HG02798 (cell line): ENCODE measurements around the gene NR0B2.
"Not testable (repeated sequence)": the region's sequence is repeated elsewhere in the genome, so short reads cannot be mapped to it uniquely, and the experiment has no call there.

Experiments used
- ATAC-seq: cut with Tn5 transposase; IDR thresholded peaks from one replicate; pipeline ENCODE4 v1.9.1; 2021; ENCODE audit warnings: mild to moderate bottlenecking; ENCODE audit not compliant: unreplicated experiment, poor library complexity

Gene NR0B2, protein sequence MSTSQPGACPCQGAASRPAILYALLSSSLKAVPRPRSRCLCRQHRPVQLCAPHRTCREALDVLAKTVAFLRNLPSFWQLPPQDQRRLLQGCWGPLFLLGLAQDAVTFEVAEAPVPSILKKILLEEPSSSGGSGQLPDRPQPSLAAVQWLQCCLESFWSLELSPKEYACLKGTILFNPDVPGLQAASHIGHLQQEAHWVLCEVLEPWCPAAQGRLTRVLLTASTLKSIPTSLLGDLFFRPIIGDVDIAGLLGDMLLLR

DNA sequence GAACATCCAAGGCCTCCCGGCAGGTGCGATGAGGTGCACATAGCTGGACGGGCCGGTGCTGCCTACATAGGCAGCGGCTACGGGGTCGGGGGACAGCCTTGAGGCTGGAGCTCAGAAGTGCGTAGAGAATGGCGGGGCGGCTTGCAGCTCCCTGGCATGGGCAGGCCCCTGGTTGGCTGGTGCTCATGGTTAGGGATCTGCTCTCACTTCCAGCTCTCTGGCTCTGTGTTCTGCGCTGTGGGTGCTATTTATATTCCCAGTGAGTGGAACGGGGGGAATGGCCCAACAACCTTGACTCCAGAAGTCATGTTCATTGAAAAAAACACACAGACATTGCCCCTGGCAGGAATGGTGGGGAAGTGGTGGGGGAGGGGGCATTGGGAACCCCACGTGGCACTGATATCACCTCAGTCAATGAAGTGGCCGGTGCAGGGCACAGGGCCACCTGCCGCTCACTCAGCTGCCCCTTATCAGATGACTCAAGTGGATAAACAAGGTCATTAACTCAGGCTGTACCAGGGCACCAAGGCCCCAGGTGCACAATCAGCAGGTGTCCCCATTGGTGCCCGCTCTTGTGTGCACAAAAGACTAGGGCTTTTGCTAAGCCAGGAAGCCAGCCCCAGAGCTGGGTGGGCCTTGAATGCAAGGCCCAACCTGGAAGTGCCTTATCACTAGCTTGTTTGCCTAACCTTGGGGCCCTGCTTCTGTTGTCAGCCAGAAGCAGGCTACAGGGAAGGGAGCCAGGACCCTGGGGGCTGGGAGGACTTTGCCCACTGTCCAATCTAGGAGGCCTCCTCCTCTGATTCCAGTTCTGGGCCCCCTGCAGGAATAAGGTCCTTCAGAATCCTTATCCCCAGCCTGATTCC, at the start of gene NR0B2:
TSS of gene NR0B2 (minus strand) at position 222 of the 866 bp plus-strand sequence. CDS start at position 187, 35 bp downstream.
- ATAC-seq, result no peak

DNA sequence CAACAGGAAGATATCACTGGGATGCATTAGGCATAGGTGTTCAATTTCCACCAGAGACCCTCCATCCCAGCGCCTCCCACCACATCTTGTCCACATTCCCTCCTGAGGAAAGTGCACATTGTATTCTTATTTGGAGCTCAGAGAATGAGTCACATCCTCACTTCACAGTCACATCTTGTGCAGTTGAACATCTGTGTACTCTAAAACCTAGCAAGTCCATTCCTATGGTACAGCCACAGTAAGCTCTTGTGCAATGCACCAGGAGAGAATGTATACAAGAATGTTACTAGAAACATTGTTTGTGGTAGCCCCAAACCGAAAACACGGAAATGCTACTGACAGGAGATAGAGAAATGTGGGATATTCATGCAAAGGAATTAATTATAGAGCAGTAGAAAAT, 48.1 kb upstream of the NR0B2 start:
- ATAC-seq, result no peak

DNA sequence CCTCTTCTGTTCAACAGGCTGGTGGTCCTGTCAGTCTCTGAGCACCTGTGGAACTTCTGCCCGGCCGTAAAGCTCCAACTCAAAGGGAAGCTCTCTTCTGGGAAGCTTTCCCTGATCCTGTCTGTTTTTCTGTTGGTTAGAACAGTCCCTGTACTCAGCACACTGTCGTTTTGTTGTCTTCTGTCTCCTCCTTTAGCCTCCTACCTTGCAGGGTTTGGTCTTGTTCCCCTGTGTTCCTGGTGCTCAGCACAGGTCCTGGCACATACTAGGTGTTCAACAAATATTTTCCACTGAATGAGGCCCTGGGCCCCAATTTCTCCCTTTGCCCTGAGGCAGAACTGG, 46.8 kb upstream of the NR0B2 start:
- no peak for ATAC-seq

DNA sequence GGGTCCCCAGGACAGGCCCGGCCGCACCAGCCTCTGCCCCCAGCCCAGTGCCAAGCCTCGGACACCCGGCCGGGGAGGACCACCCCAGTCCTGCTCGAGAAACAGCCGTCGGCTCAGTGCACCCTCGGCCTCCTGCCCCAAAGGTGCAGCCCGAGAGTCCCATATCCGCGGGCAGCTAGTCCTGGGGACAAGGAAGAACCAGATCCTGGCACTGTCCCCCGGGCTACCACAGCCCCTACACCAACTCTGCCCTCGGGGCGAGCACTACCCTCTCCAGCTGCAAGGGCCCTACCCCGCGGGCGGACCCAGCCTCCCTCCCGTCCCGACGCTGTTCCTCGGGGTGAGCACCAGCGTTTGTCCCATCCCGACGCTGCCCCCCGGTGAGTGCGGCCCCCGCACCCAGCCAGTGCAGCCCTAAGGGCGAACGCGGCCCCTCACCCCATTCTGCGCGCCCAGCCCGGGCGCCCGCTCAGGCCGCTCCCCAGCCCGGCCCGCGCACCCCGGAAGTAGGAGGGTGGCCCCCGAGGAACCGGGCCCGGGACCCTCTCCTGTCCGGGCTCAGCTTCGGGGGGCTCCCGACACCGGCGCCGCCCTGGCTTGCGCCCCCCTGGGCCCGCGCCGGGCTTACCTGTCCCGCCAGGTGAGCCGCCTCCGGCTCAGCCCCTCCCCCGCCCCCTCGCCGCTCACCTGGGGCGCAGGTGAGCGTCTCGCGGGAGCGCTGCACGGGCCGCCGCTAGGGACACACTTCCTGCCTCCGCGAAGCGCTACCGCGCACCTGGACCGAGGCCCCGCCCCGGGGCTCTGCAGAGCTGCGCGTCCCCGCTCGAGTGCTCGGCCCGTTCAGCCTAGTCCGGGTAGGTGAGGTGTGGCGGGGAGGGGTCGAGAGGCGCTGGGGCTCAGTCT, 46.2 kb upstream of the NR0B2 start, which contains the start of gene KDF1:
TSS of gene KDF1 (minus strand) at position 747 of the 903 bp plus-strand sequence. CDS start 8,088 bp downstream, outside the sequence.
- no peak for ATAC-seq

DNA sequence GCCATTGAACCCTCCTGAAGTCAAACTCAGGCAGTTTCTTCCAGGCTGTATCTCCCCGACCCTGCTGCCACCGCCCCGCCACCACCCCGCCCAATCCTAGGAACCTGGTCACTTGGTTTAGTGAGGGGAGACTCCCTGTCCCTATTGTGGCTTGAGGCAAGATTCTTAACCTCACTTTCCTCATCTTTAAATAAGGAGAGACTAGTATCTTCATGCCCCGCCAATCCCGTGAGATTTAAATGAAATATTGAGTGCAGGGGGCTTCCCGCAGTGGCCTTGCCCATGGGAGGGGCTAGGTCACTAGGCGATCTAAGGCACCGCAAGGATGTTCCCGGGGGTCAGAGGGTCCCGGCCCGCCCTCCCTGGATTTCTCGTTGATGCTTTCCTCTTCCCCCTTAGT, 45.5 kb upstream of the NR0B2 start:
- ATAC-seq, result no peak

DNA sequence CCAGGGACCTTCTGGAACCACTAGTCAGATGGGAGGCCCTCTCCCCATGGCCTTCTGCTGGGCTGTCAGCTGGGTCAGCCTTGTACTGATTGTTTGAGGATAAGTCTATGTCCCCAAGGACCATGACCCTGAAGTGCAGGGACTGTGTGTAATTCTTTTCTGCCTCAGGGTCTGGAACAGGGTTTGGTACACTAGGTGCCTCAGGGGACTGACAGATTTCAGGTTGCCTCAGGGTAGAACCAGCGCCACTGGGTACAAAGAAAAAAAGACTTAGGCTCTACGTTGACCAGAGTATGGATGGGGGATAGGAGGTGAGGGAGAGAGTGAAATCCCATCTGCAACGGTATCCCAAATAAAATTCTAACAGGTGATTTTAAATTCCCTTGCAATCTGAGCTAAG, 43.5 kb upstream of the NR0B2 start:
- ATAC-seq, result no peak

DNA sequence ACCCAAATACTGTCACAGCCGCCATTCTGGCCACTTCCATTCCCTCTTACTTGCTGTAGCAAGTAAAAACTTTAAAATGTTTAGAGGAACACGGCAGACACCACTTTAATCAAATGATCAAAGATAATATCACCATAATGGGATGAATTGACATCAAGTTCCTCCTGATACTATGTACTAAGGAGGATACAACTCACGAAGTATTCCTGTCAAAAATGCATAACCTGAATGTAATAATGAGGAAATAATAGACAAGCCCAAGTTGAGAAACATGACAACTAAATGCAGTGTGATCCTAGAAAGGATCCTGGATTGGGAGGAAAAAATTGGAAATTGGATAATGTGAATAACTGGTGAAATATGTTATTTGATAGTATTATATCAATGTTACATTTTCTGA, 42.5 kb upstream of the NR0B2 start:
- ATAC-seq, result no peak

DNA sequence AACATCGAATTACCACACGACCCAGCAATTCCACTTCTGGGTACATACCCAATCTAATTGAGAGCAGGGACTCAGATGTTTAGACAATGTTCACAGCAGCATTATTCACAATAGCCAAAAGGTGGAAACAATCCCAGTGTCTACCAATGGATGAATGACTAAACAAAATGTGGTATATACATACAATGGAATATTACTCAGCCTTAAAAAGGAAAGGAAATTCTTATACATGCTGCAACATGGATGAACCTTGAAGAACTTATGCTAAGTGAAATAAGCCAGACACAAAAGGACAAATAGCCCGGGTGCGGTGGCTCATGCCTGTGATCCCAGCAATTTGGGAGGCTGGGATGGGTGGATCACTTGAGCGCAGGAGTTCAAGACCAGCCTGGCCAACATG, 39.6 kb upstream of the NR0B2 start:
- ATAC-seq, result no peak

DNA sequence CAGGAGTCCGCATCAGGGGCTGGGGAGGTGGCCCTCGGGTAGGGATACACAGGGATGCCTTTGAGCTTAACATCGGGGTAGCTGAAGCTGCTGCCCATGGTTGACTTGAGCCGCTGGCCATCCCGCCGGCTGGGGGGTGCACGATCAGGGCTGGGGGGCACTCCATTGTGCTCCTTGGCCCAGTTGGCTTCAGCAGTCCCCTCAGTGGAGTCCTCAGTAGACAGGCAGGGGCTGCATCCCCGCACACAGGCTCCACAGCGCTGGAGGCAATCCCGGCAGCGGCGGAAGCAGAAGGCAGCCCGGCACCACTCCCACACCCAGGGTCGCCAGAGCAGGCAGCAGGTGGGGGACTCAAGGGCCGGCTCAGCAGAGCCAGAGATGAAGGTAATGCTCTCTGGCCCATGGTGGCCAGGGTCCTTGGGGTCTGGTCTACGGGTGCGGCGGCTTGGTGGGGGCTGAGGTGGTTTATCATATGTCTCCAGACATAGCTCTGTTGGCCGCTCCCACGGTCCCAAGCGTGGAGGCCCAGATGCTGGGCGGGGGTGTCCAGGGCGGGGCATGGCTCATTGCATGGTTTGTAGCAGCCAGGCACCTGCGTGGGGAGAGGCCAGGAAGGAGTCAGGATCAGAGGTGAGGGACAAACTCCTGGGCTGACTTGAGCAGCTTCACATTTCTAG, 38.2 kb upstream of the NR0B2 start:
- ATAC-seq, result no peak

DNA sequence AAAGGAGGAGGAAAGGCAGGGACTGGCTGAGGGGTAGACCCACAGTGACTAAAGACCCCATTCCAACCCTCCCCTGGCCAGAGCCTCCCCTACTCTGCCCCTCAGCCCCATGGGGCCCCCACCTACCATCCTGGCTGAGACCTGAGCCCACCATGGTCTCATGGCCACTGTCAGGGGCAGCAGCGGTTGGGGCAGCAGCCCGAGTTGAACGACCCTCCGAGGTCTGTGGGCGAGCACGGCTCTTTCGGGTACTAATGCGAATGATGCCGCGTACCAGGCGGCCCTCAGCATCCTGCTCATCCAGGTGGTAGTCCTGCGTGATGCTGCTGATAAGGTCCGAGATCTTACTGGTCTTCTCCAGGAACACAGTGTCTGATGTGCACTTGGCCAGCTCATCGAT, 37.4 kb upstream of the NR0B2 start:
- ATAC-seq, result no peak

DNA sequence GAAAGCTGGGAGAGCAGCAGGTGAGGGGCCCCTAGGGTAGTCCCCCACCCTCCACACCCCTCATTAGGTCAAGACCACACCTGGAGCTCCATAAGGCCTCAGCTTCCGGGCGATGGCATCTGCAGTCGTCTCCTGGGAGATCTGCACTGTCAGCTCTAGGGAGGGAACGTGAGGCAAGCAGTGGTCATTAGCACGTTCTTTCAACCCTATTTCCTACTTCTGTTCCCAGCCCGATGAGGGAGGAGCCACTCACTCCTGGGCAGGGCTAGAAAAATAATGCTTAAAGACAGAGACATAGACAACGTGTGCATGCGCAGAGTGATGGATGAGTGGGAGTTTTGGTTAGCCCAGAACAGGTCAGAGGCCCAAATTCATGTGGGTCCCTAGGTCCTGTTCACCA, 36.8 kb upstream of the NR0B2 start:
- no peak for ATAC-seq

DNA sequence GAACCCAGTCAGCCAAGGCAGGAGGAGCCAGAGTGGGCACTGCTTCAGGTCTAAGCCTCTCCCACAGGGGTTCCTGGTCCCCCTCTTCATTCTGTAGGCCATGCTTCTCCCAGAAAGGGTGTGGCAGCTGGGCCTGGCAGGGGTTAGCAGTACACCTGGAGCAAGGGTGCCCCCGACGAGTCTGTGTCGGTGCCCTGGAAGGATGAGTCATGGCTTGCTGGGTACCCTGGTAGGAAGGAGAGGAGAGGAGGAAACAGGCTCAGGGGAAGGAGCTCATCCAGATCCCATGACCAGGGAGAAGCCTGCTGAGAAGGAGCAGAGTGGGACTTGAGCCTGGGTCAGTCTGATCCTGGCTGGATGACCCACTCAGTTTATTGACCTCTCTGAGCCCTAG, 36.1 kb upstream of the NR0B2 start:
- no peak for ATAC-seq

DNA sequence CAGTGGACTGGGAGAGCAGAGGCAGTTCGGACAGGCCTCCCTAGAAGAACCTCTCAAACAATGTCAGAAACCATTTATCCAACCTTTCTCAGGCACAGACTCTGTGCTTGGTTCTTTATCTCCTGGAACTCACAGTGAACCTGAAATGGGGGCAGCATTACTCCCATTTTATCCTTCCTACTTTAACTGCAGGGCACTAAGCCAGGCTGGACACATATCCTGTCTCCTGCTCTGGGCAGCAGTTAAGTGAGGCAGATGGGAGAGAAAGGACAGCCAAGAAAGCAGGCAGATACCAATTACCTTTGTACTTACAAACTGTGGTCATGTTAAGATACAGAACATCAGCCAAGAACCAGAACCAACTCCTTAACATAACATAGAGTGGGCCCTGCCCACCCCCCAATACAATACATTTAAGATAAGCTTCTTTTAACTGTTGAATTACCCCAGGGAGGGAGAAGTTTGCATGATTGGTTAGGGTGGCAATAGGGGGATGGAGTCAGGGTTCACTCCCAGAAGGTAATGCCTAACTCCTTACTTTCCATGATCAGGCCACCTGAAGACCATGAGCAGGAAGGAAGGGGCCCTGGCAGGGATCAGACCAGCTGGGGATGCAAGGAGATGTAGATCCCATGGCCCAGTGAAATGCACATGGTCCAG, 35.6 kb upstream of the NR0B2 start:
- no peak for ATAC-seq

DNA sequence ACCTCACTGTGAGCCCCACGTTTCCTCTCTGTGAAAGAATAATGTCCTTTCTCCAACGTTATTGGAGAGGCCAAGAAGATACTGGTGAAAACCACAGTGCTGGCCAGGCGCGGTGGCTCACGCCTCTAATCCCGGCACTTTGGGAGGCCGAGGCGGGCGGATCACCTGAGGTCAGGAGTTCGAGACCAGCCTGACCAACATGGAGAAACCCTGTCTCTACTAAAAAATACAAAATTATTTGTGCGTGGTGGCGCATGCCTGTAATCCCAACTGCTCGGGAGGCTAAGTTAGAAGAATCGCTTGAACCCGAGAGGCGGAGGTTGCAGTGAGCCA, 34.9 kb upstream of the NR0B2 start:
- ATAC-seq, result not testable (repeated sequence)

DNA sequence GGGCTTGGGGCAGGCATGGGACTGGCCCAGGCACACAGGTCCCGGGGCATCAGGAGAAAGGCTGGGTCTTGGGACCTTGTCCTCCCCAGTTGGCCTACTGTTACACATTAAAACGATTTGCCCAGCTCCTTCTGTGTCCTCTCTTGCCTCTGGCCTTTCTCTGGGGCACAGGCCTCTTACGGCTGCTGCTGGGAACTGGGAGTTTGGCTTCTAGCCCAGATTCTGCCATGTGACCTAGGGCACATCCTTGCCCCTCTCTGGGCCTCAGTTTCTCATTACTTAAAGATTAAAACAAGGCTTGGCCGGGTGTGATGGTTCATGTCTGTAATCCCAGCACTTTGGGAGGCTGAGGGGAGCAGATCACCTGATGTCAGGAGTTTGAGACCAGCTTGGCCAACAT, 32.5 kb upstream of the NR0B2 start:
- ATAC-seq, result no peak

DNA sequence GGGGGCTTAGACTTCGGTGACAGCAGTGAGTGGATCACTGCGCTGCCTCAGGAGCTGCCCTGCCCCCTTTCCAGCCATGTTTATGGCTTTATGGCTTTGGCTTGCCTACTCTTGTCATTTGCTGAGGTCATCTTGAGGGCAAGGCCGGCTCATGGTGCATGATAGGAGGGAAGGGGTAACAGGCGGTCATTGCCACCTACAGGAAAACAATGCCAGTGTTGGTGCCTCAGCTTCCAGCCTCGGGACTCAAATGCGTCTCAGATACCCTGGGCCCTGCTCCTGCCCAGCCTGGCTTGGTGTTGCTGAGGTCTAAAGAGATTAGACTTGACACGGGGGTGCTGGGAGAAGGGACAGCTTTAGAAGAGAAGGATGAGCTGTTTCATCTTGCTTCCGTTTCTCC, 32.0 kb upstream of the NR0B2 start:
- ATAC-seq, result no peak

DNA sequence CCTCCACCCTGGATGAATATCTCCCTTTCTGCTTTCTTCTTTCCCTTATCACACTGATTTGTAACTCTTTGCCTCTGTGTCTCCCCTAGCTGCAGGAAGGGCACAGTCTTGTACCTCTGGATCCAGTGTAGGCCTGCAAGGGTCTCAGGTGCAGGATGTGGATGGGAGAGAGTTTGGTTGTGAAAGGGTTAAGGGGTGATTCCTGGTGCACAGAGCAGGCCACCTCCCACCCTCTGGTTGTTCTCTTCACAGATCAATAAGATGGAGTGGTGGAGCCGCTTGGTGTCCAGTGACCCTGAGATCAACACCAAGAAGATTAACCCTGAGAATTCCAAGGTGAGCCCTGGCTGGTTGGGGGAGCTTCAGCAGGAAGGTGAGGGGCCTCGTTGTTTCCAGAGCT, 31.4 kb upstream of the NR0B2 start:
- no peak for ATAC-seq

DNA sequence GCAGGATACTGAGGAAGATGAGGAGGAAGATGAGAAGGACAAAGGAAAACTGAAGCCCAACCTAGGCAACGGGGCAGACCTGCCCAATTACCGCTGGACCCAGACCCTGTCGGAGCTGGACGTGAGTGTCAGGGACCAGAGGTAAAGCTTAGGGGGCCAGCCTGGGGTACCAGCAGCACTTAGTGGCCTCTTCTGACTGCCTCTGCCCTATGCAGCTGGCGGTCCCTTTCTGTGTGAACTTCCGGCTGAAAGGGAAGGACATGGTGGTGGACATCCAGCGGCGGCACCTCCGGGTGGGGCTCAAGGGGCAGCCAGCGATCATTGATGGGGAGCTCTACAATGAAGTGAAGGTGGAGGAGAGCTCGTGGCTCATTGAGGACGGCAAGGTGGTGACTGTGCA, 28.9 kb upstream of the NR0B2 start:
- ATAC-seq, result no peak

DNA sequence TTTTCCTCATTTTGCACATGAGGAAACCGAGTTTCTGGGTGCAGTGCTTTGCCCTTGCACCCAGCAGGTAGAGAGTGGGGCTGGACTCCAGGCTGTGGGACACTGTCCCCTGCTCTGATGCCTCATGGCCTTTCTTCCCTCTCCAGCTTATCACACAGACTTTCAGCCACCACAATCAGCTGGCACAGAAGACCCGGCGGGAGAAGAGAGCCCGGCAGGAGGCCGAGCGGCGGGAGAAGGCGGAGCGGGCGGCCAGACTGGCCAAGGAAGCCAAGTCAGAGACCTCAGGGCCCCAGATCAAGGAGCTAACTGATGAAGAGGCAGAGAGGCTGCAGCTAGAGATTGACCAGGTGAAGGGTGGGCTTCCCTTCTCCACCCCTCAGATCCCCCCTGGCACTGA, 27.5 kb upstream of the NR0B2 start:
- no peak for ATAC-seq

DNA sequence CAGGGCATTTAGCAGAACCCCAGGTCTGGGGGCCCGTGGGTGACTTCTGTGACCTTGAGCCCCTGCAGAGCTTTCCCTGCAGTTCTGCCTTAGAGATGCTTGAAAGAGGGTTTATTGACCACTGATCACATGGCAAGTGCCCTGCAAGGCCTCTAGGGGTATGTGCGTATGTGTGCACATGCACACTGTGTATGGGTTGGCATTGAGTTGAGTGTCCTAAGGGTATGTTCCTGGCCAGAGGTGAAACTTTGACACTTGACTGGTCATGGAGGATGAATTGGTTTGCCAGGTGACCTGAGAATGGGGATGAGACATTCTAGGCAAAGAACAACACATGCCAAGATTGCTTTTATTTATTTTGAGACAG, 24.9 kb upstream of the NR0B2 start:
- no peak for ATAC-seq
